GM19455 (cell line): ENCODE results near the gene KIDINS220.

Source experiments
- ATAC-seq: cut with Tn5 transposase; IDR thresholded peaks from one replicate; pipeline ENCODE4 v1.9.1; 2021; ENCODE audit not compliant: unreplicated experiment

The KIDINS220 gene

DNA sequence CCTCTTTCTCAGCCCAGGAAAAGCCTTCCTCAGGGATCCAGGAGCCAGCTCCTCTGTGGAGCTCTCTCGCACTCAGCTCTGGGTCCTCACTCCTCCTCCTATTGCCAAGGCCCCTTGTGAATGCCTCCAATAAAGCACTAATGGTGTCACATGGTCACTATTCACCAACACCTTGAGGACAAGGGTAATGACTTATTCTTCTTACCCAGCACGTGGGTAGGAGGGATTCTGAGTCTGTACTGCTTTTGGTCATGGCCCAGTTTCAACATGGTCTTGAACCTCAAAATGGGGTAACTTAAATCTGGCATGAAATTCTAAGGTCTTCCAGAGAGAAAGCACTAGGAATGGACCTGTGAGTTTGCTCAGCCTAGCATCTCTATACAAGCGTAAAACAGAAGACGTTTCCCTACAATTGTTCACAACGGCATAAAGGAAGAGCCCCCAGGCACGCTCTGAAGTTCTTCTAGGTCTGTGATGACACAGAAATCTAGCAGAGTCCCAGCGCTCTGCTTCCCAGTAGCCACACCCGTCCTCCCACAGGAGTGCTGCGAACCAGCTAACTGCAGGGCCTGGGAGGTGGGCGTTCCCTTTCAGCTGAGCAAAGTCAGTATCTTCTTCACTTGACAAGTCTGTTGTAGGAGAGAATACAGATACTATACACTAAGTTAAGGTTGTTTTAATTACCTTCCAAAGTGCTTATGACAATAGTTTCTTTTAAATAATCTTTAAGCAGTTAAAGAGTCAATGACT is 14.6 kb upstream of the KIDINS220 start:
- ATAC-seq, result no peak

DNA sequence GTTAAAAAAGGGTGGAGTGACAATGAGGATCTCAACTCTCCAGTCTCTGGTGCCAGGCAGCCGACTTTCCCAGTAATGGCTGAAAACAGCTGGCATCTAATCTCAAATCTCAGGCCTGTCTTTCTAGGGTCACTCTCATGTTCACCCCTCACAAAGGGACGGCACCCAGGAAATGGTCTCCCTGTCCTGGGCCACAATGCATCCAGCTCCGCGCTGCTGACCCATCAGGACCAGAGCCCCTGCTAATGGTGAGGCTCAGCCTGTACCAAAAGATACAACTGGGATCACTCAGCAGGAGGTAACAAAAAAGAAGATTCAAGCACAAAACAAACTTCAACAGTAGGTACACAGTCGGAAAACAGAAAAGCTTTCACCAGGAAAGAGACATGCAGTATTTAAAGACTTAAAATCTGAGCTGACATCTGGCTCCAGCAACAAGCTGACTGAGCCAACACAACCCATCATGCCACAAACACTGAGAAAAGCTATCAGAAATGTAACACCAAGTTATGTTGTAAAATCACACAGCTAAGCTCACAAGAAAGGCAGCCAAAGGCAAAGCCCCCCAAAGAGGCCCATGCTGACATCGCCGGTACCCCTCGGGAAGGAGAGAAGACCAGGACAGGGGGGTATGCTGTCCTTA is 13.6 kb upstream of the KIDINS220 start:
- ATAC-seq, result no peak

GRCh38 chr2:8849327-8849726 is 11.9 kb upstream of the KIDINS220 start:
- ATAC-seq, result no peak

GRCh38 chr2:8848328-8849100 is 11.1 kb upstream of the KIDINS220 start:
- ATAC-seq, result no peak

- no peak for ATAC-seq
Measured at GRCh38 chr2:8847400-8847799, 10.0 kb upstream of the KIDINS220 start.

DNA sequence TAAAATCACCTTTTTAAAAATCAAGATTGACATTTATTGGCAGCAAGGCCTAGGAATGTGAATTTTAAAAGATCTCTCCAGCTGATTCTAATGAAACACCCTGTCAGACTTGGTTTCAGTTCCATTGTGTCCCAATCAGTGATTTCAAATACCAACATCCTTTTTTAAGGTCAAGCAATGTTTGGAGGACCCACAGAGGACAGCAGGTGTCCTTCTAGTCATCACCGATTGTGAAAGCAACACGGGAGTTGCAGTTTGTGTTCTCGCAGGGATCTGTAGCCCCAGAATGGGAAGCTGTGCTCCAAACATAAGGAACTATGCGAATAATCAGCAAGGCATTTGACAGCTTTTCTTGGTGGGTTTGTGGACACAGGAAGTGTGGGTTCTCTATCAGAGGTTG is 4.5 kb upstream of the KIDINS220 start:
- ATAC-seq, result no peak

- ATAC-seq, result no peak
Measured at GRCh38 chr2:8840475-8841091, 3.2 kb upstream of the KIDINS220 start.

DNA sequence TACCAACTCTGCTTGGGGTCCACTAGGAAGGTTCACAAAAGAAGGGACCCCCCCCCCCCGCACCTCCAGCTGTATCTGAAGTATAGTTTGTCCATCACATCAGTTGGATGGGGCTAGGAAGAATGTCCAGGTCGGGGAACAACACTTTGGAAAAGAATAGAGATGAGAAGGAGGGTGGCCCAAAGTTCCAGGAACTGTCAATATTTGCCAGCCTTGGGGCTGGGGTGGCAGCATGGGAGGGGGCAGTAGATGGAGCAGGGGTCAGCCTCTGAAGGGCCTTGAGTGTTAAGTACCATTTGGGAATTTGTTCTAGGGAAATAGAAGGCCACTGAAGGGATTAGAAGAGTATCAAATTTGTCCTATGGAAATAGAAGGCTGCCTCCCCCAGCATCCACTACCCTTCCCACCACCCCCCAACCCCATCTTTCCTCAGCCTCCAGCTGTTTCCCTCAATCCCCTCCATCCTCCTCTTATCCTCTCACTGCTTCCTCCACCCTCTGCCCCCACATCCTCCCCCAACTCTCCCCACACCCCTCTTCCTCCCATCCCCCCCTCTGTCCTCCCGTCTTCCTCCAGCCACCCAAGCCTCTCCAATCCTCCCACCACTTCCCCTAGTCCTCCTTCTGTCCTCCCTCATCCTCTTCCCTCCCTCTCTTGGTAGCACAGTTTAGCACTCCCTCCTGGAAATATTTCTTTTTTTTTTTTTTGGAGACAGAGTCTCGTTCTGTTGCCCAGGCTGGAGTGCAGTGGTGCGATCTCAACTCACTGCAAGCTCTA is 2.0 kb upstream of the KIDINS220 start:
- no peak for ATAC-seq

GRCh38 chr2:8837795-8838140 is 355 bp upstream of the KIDINS220 start:
- no peak for ATAC-seq

DNA sequence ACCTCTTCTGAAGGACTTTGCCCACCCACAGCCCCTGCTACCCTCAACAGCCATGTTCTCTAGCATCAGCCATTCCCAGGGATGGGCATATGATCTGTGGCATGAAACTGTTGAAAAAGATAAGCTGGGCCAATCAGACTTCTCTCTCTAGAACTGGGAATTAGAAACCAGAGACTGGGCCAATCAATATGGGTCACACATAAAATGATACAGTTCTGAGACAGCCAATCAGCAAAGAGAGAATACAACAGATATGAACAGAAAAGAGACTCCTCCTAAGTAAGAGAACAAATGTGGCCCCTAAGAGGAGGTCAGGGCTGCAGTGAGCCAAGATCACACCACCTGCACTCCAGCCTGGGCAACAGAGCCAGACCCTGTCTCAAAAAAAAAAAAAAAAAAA is 2.1 kb downstream of the KIDINS220 start:
- no peak for ATAC-seq

GRCh38 chr2:8833853-8834252 is 3.6 kb downstream of the KIDINS220 start:
- no peak for ATAC-seq

GRCh38 chr2:8831516-8831915 is 5.9 kb downstream of the KIDINS220 start:
- no peak for ATAC-seq

- ATAC-seq, result no peak
Measured at GRCh38 chr2:8827729-8828128, 9.7 kb downstream of the KIDINS220 start.

GRCh38 chr2:8822218-8822617 is 15.2 kb downstream of the KIDINS220 start:
- no peak for ATAC-seq

DNA sequence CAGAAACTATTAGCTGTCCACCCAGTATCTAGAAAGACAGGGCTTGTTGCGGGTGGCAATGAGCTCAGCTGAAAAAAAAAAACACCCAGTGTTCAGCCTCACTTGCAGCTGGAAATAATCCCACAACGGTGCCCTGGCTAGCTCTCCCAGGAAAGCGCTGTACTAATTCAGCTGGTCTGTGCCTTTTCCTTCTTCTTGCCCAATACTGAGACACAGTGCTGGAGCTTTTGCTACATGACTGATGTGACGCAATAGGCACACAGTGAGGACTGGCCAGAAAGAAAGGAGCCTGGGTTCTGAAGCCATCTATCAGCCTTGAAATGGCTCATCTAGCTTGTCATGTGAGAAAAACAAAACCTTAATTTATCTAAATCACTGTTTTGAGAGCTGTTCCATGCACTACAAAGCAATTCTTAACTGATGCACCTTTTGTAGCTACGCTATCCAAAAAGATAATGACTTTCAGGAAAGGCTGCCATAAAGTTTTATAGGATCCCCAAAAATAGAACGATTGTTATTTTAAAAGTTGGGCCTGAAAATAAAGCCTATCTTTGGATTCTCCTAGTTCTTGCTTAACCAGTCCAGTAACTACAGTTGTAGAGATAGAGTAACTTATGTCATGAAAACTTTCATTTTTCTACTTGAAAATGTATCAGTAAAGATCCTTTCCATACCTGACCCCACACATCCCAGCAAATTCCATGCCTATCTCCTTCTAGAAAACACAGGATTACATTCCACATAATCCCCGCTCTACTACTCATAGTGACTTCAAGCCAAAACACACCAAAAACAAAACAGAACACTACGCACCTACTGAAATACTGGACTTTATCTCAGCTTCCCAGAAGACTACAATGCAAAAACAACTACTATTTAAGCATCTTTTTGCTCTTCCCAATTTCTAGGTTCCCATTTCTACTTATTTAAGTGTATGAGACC is 15.9 kb downstream of the KIDINS220 start:
- no peak for ATAC-seq

DNA sequence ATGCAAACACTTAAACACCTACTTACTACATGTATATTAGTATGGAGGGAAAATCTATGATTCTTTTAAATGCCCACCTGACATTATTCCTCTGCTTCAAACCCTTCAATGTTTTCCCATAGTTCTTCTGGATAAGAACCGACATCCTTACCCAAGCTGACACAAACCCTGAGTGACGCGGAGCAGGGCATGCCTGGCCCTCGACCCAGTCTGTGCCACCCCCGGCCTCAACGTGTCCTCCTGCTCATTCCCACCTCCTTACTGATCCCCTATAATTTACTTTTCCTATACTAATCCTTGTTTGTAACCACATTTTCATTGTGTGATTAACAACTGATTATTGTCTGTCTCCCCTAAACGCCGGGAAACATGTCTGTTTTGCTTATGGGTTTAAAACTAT is 17.5 kb downstream of the KIDINS220 start:
- no peak for ATAC-seq

DNA sequence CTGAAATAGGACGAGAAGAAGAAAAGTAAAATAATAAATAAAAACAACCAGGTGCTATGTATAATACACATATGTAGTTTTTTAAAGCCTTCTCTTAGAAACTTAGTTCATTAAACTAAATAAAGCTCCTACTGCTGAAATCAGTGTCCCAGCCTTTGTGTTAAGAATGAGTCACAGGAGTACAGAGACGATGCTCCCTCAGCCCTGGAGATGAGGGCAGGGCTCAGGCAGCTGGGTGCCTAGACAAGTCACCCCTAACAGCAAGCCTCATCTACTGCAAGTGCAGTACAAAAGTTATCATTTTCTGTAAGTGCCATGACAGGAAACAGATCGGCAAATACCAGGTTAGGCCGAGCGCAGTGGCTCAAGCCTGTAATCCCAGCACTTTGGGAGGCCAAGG is 18.2 kb downstream of the KIDINS220 start:
- ATAC-seq, result no peak

GRCh38 chr2:8817221-8817620 is 20.2 kb downstream of the KIDINS220 start:
- no peak for ATAC-seq

GRCh38 chr2:8806885-8807704 is 30.3 kb downstream of the KIDINS220 start:
- ATAC-seq, result no peak
